ENCODE data around the gene B3GLCT.

Gene B3GLCT

DNA sequence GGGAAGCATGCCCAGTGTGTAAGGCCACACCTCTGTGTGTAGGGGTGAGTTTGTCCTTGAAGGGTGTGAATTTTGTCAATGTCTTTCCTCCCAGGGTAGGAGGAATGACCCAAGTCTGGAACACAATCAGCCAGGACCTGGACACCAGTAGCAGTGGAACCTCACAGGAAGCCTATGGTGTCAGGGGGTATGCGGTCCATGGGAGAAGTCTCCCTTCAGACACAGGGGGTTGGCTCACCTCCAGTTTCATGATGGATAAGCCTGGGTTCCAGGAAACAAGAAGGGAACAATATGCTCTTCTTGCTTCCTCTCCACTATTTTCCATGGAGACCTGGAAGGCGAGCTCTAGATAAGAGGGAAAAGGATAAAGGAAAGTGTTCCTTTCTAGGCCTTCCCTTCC, 23.9 kb downstream of the B3GLCT start:
- DNase-seq (ENCODE audit: low spot score): no peak

DNA sequence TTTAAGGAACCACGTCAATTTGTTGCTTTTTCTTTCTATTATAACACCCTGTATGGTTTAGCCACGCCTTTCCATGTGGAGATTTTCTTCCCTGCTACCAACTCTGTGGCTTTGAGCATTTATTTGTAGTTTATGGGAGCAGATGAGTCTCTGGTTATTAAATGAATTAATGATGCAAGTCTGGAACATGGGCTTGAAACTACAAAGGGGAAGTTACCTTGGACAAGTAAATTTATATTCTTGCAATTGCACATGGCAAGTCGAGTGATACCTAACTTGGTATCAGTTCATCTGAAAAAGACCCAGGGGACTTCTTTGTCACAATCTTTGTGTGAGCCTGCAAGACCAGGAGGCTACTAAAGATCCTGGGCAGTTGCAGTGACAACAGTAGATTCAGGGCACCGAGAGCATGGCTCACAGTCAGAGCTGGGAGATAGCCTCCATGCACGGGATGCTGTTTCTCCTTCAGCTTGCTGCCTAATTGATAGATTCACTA, 24.4 kb downstream of the B3GLCT start:
- no peak for DNase-seq (ENCODE audit: low spot score)

DNA sequence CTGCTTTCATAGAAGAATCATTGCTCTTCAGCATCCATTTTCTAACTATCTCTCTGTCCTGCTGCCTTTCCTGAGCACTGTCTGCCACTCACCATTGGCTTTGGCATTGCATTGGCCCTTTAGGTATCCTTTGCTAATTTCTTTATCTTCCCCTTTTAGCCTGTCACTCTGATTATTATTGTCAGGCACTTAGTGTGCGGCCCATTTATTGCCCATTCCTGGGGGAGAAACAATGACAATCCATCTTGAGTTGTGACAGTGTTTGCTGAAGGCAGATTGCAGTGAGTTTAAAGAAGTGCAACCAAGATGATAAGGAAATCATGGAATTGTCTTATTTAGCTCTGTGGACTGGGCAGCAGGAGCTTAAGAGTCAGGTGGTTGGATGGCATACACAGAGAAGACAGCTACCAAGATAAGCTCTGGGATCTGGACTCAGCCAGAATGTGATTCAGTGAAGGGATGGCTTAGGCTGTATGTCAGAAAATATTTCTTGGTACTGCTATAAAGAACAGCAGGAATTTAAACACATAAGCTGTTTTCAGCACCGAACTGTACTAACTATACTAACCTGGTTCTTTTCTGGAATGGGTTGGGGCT, 25.3 kb downstream of the B3GLCT start:
- DNase-seq (ENCODE audit: low spot score): no peak

DNA sequence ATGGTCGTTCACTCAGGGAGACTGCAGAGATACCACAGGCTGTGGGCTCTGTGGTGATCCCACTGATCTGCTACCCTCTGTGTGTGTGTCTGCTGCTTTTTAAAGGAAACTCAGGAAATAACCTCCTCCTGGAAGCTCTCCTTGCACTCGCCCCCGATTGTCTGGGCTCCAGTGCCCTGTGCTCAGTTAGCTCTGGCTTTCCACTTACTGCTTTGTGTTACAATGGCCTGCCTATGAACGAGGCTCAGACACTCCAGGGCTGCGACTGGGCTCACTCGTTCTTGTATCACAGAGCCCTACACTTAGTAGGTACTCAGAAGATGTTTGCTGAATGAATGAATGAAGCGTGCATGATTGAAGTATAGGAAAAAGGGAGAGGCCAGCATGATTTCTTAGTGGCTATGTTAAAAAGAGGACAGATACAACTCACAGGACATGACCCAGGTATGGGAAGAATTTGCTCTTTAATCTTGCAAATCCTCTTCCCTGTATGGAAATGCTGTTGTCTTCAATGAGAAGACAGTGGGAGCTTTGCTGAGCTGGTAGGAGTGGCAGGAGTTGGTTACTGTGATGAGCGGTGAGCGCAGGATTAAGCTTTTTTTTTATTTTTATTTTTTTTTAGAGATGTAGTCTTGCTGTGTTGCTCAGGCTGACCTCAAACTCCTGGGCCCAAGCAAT, 26.4 kb downstream of the B3GLCT start:
- no peak for DNase-seq (ENCODE audit: low spot score)

DNA sequence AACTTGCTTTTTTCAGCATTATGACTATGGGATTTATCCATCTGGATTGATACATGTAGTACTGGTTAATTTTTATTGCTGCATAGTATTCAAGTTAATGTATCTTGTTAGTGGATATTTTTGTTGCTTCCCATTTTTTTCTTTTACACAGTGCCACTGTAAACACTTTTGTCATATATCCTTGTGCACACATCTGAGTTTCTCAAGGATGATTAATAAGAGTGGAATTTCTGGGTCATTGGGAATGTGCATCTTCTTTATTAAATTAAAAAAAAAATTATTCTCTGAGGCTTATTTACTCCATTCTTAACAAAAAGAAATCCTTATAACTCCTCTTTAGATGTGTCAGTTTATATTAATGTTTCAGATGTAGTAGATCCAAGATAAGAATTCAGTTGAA, 27.3 kb downstream of the B3GLCT start:
- peak; percentile 20 for DNase-seq (ENCODE audit: low spot score)

DNA sequence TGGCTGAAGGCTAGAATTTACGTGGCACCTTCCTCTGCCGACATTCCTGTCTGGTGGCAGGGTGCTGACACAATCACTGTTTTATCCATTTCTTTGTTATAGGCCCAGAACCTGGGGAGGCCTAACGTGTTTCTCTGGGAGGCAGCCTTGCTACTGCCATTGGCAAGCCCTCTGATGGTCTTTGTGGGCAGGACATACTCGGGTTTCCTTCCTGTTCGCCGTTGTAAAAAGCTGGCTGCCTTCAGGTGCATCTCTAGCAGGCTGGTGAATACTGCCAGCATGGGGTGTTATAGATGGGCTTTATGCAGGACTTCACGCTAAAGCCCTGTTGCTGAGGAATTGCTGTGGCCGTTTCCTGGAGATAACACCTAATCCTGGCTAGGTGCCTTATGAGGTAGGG, 28.1 kb downstream of the B3GLCT start:
- no peak for DNase-seq (ENCODE audit: low spot score)

- DNase-seq (ENCODE audit: low spot score): peak; percentile 35
Measured at GRCh38 chr13:31234729-31235128, 35.0 kb downstream of the B3GLCT start.

- peak; percentile 69 for DNase-seq (ENCODE audit: low spot score)
Measured at GRCh38 chr13:31236211-31236786, 36.5 kb downstream of the B3GLCT start.

- no peak for DNase-seq (ENCODE audit: low spot score)
Measured at GRCh38 chr13:31240921-31241320, 41.1 kb downstream of the B3GLCT start.

- peak; percentile 32 for DNase-seq (ENCODE audit: low spot score)
Measured at GRCh38 chr13:31242367-31242766, 42.6 kb downstream of the B3GLCT start.

DNA sequence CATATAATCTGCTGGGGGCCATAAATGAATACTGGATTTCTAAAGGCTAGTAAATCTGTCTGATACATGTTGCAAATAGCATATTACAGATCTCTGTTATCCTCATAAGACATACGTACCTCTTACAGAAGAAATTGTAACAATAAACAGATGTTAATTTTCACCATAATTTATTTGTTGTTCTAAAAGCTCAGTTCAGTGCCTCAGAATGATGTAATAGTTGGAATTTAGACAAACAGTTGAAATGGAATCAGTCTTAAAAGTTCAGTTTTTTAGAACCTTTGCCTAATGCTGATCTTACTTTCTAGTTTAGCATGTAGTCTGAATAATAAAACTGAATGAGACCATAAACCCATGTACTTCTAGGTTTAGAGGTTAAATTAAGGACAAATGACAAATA, 43.1 kb downstream of the B3GLCT start:
- DNase-seq (ENCODE audit: low spot score): peak; percentile 40

GRCh38 chr13:31245598-31246373, 46.0 kb downstream of the B3GLCT start:
- DNase-seq (ENCODE audit: low spot score): no peak

DNA sequence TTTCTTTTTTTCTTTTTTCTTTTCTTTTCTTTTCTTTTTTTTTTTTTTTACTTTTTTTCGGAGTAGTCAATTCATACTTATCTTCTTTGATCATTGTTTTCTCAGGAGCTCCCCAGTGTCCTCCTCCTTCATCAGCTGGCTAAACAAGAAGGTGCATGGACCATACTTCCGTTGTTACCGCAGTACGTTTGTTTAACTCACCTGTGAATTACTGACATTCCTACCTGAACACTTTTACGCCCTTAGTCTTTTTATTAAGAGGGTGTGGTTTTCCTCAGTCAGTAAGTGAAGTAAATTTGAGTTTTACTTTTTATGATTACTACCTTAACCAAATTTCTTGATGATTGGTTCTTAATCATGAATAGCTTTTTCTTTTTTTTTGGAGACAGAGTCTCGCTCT, 47.1 kb downstream of the B3GLCT start:
- DNase-seq (ENCODE audit: low spot score): no peak

GRCh38 chr13:31248361-31248760, 48.6 kb downstream of the B3GLCT start:
- DNase-seq (ENCODE audit: low spot score): no peak

- DNase-seq (ENCODE audit: low spot score): no peak
Measured at GRCh38 chr13:31248965-31249539, 49.3 kb downstream of the B3GLCT start.

DNA sequence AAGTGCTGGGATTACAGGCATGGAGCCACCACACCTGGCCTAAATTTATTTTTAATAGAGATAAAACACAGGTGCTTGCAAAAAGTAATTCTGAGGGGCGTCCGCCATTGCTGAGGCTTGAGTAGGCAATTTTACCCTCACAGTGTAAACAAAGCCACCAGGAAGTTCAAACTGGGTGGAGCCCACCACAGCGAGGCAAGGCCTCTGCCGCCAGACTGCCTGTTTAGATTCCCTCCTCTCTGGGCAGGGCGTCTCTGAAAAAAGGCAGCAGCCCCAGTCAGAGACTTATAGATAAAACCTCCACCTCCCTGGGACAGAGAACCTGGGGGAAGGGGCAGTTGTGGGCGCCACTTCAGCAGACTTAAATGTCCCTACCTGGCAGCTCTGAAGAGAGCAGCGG, 50.7 kb downstream of the B3GLCT start:
- no peak for DNase-seq (ENCODE audit: low spot score)

- no peak for DNase-seq (ENCODE audit: low spot score)
Measured at GRCh38 chr13:31261241-31261640, 61.5 kb downstream of the B3GLCT start.

- no peak for DNase-seq (ENCODE audit: low spot score)
Measured at GRCh38 chr13:31263346-31263745, 63.6 kb downstream of the B3GLCT start.

- DNase-seq (ENCODE audit: low spot score): no peak
Measured at GRCh38 chr13:31264151-31264550, 64.4 kb downstream of the B3GLCT start.

DNA sequence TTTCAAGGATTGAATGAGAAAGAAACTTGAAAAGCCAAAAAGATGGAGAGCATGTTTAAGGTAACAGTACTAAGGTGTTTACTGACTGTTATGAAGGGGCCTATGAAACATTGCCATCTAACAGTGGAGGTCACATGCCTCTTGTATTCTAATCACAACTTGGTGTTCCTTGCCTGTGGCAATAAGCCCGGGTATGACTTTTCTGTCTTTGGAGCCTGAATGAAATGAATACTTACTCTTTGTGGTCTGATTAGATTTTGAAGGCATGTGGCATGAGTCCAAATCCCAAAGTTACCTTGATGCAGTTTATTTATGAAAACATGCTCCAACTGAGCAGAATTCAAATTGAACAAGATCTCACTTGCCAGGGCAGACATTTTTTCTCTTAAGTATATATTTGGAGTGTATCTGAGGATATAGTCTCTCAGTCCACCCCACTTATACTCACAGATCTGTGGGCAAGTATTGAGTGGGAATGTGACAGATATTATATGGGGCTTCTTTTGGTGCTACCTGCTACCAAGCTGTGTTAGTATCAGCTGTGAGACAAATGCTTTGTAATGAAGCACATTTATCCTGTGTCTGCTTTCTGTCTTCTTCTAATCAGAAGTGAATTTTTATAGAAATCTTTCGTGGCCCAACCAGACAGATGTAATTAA, 67.5 kb downstream of the B3GLCT start:
- DNase-seq (ENCODE audit: low spot score): no peak

GRCh38 chr13:31274390-31274789, 74.6 kb downstream of the B3GLCT start:
- no peak for DNase-seq (ENCODE audit: low spot score)

GRCh38 chr13:31276421-31276820, 76.6 kb downstream of the B3GLCT start:
- no peak for DNase-seq (ENCODE audit: low spot score)

Measured in GM03348 (cell line).